Esophagus squamous epithelium (tissue), 5 donors: ENCODE results near the gene RCC1. TPM values are rescaled to one million over a fixed set of nuclear protein-coding genes. Genes with fewer than 3 reads are reported as not detected.

Source experiments
- DNase-seq: peaks from one replicate; lab custom pipeline; 2025; lab: John Stamatoyannopoulos, UW
- H3K27ac ChIP-seq, 4 donors: fragments of 200-600 bp; sonication (generic); one replicate each; pipeline ENCODE4 v1.5.1; 2016 to 2019; ENCODE audit warnings: mild to moderate bottlenecking in 1 of 4
- H3K27me3 ChIP-seq, 4 donors: fragments of 200-600 bp; sonication (generic); 1 replicate in 3 of 4; 2 replicates in 1 of 4; pipeline versions ENCODE4 v1.5.1 to v1.6.0; 2017 to 2021; ENCODE audit warnings: antibody characterized with exemption in 1 of 4
- H3K36me3 ChIP-seq, 3 donors: fragments of 200-600 bp; sonication (generic); one replicate each; pipeline ENCODE4 v1.5.1; 2016 to 2019
- H3K4me1 ChIP-seq, 3 donors: fragments of 200-600 bp; sonication (generic); one replicate each; pipeline ENCODE4 v1.5.1; 2017 to 2019
- H3K4me3 ChIP-seq, 4 donors: fragments of 200-600 bp; sonication (generic); 1 replicate in 3 of 4; 2 replicates in 1 of 4; pipeline ENCODE4 v1.5.1; 2016 to 2019; ENCODE audit warnings: mild to moderate bottlenecking in 2 of 4, moderate library complexity in 1 of 4
- H3K9me3 ChIP-seq, 3 donors: fragments of 200-600 bp; sonication (generic); one replicate each; pipeline ENCODE4 v1.5.1; 2016 to 2019
- CTCF ChIP-seq, 6 experiments: fragments of 450-650 bp in 4 of 6; fragments of 200-600 bp in 2 of 6; sonication (generic) in 2 of 6; IDR thresholded peaks; one replicate each; pipeline ENCODE4 v1.5.1; 2016 to 2019; ENCODE audit warnings: antibody characterized with exemption in 6 of 6, mild to moderate bottlenecking in 4 of 6, moderate library complexity in 4 of 6
- POLR2A ChIP-seq, 4 donors: fragments of 450-650 bp; IDR thresholded peaks; one replicate each; pipeline ENCODE4 v1.6.1; 2017; ENCODE audit warnings: antibody characterized with exemption in 4 of 4, mild to moderate bottlenecking in 4 of 4, moderate library complexity in 3 of 4
- WGBS, 2 donors: methylation state at CpG; one replicate each; pipeline ENCODE4 v1.1.5; 2018; 5-methylcytosine and 5-hydroxymethylcytosine counted together
- intact Hi-C: fragments of 100-400 bp; cut with DNase I; formaldehyde crosslinking; loops from one replicate; pipeline ENCODE4 v1.15.0; 2022
- total RNA-seq, 4 donors: library from RNA; depleted of rRNA; stranded (reverse); fragments of >200 nt; gene quantifications; one replicate each; pipeline ENCODE4 v1.1.0, GENCODE V29; 2016
- donor health status: DM: yes; HTN: yes; CAD: no.

RCC1 gene
- total RNA-seq: 10 to 100 TPM; 25.6 to 46.6 (median 35.8) TPM

DNA sequence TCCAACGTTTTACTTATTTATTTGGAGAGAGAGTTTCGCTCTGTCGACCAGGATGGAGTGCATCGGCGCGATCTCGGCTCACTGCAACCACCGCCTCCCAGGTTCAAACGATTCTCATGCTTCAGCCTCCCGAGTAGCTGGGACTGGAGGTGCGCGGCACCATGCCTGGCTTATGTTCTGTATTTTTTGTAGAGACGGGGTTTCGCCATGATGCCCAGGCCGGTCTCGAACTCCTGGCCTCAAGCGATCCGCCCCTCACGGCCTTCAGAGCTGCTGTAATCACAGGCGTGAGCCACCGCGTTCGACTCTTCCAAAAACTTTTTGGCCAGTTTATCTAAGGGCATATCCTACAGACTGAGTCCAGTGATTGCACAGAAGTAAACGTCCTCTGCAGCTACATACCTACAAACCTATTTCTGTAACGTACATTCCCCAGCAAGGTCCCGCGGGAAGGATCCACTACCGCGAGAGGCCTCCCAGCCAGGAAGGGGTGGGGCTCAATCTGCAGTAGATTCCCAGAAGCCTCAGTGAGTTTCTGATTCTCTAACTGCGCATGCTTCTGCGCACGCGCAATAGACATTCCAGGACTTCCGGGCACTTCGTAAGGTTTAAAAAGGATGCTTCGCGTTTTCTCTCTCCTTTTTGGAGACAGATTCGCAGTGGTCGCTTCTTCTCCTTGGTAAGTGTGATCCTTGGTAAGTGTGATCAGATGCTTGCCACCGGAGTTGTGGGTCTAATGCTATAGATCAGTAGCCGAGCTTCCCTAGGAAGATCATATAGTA is at the start of gene RCC1:
TSS of gene RCC1 (plus strand) at position 638 of the 782 bp plus-strand sequence. CDS start 23,824 bp downstream, outside the sequence.
- peak within 1 kb of the TSS; percentile 90 to 93 (median 91) for H3K27ac ChIP-seq
- intact Hi-C loops: no loop called here
- 1 to 2% methylated on average over 38 to 40 of the region's 41 CpGs for WGBS, 2 donors

DNA sequence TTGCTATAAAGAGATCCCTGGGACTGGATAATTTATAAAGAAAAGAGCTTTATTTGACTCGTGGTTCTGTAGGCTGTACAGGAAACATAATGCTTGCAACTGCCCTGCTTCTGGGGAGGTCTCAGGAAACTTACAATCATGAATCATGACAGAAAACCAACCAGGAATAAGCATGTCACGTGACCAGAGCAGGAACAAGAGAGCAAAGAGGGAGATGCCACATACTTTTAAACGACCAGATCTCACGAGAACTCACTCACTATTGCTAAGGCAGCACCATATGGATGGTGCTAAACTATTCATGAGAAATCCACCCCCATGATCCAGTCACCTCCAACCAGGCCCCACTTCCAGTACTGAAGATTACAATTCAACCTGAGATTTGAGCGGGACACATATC is 49.8 kb upstream of the RCC1 start:
- H3K27ac ChIP-seq: peak overlapping the region in 3 of 4 donors; percentile 33 to 61 (median 35)
- DNase-seq: no peak
- TF ChIP-seq CTCF (IDR thresholded peaks at IDR 0.05) (no peak), POLR2A (IDR thresholded peaks at IDR 0.05) (no peak)
- H3K4me3 ChIP-seq: no peak overlapping the region
- WGBS, 2 donors: 58 to 59% methylated on average over 5 of the region's 5 CpGs
- no peaks in the 10 kb centered on the region for H3K9me3 ChIP-seq
- peaks cover 0 to 31% (median 0%) of the 10 kb centered on the region in 3 donors for H3K36me3 ChIP-seq
- no peaks in the 10 kb centered on the region for H3K27me3 ChIP-seq
- peaks cover 8 to 33% (median 12%) of the 10 kb centered on the region in 3 donors for H3K4me1 ChIP-seq
- intact Hi-C loops: no loop called here

More for the DNA sequence above, at the start of gene RCC1:
- DNase-seq: peak; percentile 89
- TF ChIP-seq POLR2A (IDR thresholded peaks at IDR 0.05) (peak in 3 of 4 donors; percentile 95 to 98 (median 97)), CTCF (IDR thresholded peaks at IDR 0.05) (peak in 2 of 6 experiments; percentile 8 to 15)
- no peaks in the 10 kb centered on the region for H3K9me3 ChIP-seq
- no peaks in the 10 kb centered on the region for H3K27me3 ChIP-seq
- H3K36me3 ChIP-seq: peaks cover 12 to 33% (median 18%) of the 10 kb centered on the region in 3 donors
- H3K4me3 ChIP-seq: peak within 1 kb of the TSS; percentile 70 to 80 (median 76)
- H3K4me1 ChIP-seq: peaks cover 13 to 51% (median 31%) of the 10 kb centered on the region in 3 donors

- Histone ChIP-seq H3K27ac (peak overlapping the region in 1 of 4 donors; percentile 44), H3K27me3 (no peaks in the 10 kb centered on the region), H3K9me3 (no peaks in the 10 kb centered on the region), H3K4me3 (no peak overlapping the region), H3K36me3 (peaks cover 0 to 39% (median 0%) of the 10 kb centered on the region in 3 donors), H3K4me1 (peaks cover 8 to 32% (median 12%) of the 10 kb centered on the region in 3 donors)
- intact Hi-C loops: no loop called here
- TF ChIP-seq POLR2A (IDR thresholded peaks at IDR 0.05) (no peak), CTCF (IDR thresholded peaks at IDR 0.05) (no peak)
- DNase-seq: no peak
- 62 to 73% methylated on average over 1 of the region's 1 CpG for WGBS, 2 donors
These were observed 48.2 kb upstream of the RCC1 start for GRCh38 chr1:28457678-28458077.

GRCh38 chr1:28458237-28459228 is 47.3 kb upstream of the RCC1 start:
- intact Hi-C loops: no loop called here
- peaks cover 8 to 32% (median 12%) of the 10 kb centered on the region in 3 donors for H3K4me1 ChIP-seq
- no peak for DNase-seq
- H3K27ac ChIP-seq: peak overlapping the region; percentile 11 to 56 (median 38)
- TF ChIP-seq CTCF (IDR thresholded peaks at IDR 0.05) (no peak), POLR2A (IDR thresholded peaks at IDR 0.05) (no peak)
- WGBS, 2 donors: 80 to 85% methylated on average over 7 of the region's 7 CpGs
- H3K9me3 ChIP-seq: no peaks in the 10 kb centered on the region
- no peaks in the 10 kb centered on the region for H3K27me3 ChIP-seq
- no peak overlapping the region for H3K4me3 ChIP-seq
- peaks cover 0 to 48% (median 3%) of the 10 kb centered on the region in 3 donors for H3K36me3 ChIP-seq
